SH-SY5Y (cell line): ENCODE data around the gene CLIC3.

ENCODE experiments used
- GATA2 ChIP-seq: IDR thresholded peaks from 2 replicates; pipeline ENCODE4 v1.6.1; 2011; ENCODE audit warnings: mild to moderate bottlenecking, low read depth, low read length
- GATA3 ChIP-seq: IDR thresholded peaks from 2 replicates; pipeline ENCODE4 v1.6.1; 2011; ENCODE audit warnings: low read depth, mild to moderate bottlenecking, low read length, moderate library complexity

- TF ChIP-seq GATA2 (no peak), GATA3 (no peak)
Measured at GRCh38 chr9:136969150-136969549, 27.2 kb downstream of the CLIC3 start.
